ENCODE results near the gene FUT9.

Gene FUT9

DNA sequence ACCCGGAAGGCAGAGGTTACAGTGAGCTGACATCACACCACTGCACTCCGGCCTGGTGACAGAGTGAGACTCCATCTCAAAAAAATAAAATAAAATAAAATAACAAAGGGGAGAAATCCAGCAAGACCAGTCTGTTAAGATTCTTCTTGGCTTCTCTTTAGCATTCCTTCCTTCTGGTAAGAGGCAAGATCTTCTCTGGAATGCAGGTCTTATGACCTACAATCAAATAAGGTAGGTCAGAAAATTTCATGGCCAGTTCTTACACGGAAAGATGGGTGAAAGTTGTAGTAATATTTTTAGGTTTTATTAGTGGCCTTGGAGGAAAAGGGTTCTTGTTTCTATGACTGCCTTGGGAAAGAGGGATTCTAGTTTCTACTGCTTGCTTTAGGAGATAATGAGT, 180.9 kb downstream of the FUT9 start:
- in situ Hi-C loops (cut with MboI; ENCODE audit: low pct_unique_long_range_greater_than_20kb, low sequenced_read_pairs, unreplicated experiment): no loop called here
- TF ChIP-seq, protein P1, sequence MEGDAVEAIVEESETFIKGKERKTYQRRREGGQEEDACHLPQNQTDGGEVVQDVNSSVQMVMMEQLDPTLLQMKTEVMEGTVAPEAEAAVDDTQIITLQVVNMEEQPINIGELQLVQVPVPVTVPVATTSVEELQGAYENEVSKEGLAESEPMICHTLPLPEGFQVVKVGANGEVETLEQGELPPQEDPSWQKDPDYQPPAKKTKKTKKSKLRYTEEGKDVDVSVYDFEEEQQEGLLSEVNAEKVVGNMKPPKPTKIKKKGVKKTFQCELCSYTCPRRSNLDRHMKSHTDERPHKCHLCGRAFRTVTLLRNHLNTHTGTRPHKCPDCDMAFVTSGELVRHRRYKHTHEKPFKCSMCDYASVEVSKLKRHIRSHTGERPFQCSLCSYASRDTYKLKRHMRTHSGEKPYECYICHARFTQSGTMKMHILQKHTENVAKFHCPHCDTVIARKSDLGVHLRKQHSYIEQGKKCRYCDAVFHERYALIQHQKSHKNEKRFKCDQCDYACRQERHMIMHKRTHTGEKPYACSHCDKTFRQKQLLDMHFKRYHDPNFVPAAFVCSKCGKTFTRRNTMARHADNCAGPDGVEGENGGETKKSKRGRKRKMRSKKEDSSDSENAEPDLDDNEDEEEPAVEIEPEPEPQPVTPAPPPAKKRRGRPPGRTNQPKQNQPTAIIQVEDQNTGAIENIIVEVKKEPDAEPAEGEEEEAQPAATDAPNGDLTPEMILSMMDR (IDR thresholded peaks at IDR 0.05; ENCODE audit: extremely low read depth, insufficient read depth, missing control alignments): no peak
- no peak for DNase-seq (ENCODE audit: low spot score)

DNA sequence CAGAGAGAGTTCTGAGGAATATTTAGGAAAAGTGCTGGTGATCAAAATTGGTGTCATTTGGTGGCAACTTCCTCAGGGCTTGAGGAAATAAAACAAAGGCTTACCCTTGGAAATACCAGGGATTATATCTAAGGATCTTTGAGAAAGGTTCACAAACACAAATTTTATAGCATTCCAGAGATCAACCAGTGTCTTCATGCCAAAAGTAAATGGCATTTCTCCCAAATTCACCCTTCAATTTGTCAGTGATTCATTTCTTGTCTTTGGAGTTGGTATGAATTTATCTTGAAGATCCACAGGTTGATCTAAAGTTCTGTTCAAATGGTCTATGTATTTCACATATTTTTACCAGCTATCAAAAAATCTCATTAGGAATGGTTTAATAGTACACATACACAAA, 181.5 kb downstream of the FUT9 start:
- TF ChIP-seq, protein P1 (IDR thresholded peaks at IDR 0.05; ENCODE audit: extremely low read depth, insufficient read depth, missing control alignments): no peak
- DNase-seq (ENCODE audit: low spot score): no peak
- in situ Hi-C loops (cut with MboI; ENCODE audit: low pct_unique_long_range_greater_than_20kb, low sequenced_read_pairs, unreplicated experiment): no loop called here

DNA sequence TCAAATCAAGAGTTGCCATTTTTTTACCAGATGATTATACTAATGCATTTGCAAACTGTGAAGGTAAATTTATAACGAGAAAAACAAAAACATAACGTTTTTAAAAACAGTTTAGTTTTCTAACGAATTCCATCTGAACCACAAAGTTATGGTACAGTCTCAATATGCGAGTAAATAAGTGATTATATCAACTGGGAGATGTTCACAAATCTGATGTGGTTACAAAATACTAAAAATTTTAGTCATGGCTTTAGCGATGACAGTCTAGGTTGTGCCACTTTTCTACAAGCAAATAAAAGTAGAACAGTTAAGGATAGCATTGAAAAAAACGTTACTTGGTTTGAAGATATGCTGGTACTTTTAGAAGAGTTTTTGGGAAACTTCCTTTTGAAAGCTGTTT, 186.8 kb downstream of the FUT9 start:
- in situ Hi-C loops (cut with MboI; ENCODE audit: low pct_unique_long_range_greater_than_20kb, low sequenced_read_pairs, unreplicated experiment): no loop called here
- DNase-seq (ENCODE audit: low spot score): no peak
- TF ChIP-seq, protein P1 (IDR thresholded peaks at IDR 0.05; ENCODE audit: extremely low read depth, insufficient read depth, missing control alignments): no peak

DNA sequence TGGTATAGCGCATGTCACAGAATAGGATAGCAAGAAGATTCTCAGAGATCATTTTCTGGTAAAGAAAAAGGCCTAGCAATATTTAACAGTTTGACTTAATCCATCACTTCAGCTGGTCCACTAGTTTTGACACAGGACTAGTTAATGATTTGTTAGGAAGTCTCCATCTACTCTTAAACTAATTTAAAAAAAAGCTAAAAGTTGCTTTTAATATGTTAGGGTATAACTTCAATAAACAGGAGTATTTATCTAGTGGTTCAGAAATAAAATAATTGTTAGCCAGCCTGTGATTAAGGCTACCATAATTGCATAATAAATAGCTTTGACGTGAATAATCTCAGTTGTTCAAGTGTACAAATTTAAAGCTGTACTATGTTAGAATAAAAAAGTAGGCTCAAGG, 195.6 kb downstream of the FUT9 start:
- in situ Hi-C loops (cut with MboI; ENCODE audit: low pct_unique_long_range_greater_than_20kb, low sequenced_read_pairs, unreplicated experiment): no loop called here
- DNase-seq (ENCODE audit: low spot score): no peak
- TF ChIP-seq, protein P1 (IDR thresholded peaks at IDR 0.05; ENCODE audit: extremely low read depth, insufficient read depth, missing control alignments): no peak

DNA sequence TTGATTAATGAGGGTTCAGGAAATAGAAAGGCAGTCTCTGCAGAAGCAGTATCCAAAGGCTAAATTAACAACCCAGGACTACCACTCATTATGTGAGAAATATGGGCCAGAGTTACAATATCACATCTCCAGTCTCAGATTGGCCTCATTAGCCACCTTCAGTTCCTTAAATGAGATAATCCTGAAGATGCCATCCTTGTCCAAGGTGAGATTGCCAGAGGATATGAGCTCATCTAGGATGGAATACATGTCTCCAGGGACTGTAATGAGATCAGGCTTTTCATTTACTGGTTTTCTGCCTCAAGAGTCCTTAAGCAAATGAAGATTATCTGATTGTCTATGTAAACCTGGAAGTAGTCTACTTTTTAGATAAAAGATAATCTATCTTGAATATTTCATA, 196.3 kb downstream of the FUT9 start:
- no peak for DNase-seq (ENCODE audit: low spot score)
- in situ Hi-C loops (cut with MboI; ENCODE audit: low pct_unique_long_range_greater_than_20kb, low sequenced_read_pairs, unreplicated experiment): no loop called here
- TF ChIP-seq, protein P1 (IDR thresholded peaks at IDR 0.05; ENCODE audit: extremely low read depth, insufficient read depth, missing control alignments): no peak

DNA sequence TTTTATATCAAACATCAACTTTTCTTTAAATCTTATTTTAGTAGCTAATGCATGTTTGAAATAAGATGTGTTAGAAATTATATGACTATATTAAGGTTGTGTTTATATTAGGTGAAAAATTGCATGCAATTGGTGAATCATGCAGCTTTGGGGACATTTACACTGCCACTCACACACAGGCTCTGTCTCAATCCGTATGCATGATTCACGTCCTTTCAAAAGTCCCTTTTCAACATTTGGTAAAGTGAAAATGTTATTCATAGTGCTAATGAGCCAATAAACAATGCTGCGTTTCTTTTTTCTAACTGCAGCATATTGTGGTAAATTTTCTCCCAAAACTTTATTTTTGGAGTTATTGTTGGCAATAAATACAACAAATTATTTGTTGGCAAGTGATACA, 198.0 kb downstream of the FUT9 start:
- DNase-seq (ENCODE audit: low spot score): no peak
- in situ Hi-C loops (cut with MboI; ENCODE audit: low pct_unique_long_range_greater_than_20kb, low sequenced_read_pairs, unreplicated experiment): no loop called here
- TF ChIP-seq, protein P1 (IDR thresholded peaks at IDR 0.05; ENCODE audit: extremely low read depth, insufficient read depth, missing control alignments): no peak

DNA sequence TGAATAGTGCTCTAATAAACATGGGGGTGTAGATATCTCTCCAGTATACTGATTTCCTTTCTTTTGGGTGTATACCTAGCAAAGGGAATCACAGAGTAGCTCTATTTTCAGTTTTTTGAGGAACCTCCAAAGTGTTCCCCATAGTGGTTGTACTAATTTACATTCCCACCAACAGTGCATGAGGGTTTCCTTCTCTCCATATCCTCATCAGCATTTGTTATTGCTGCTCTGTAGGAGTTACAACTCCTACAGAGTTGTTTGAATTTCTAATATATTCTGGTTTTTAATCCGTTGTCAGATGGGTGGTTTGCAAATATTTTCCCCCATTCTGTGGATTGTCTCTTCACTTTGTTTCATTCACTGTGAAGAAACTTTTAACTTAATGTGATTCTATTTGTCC, 207.9 kb downstream of the FUT9 start:
- TF ChIP-seq, protein P1 (IDR thresholded peaks at IDR 0.05; ENCODE audit: extremely low read depth, insufficient read depth, missing control alignments): no peak
- no peak for DNase-seq (ENCODE audit: low spot score)
- in situ Hi-C loops (cut with MboI; ENCODE audit: low pct_unique_long_range_greater_than_20kb, low sequenced_read_pairs, unreplicated experiment): no loop called here

Measured in GM13977 (cell line).